Trophoblast cell (in vitro differentiated cells and primary cell): ENCODE data around the gene PRKCB.

Experiments
- DNase-seq, 2 donors: peaks; one replicate each; pipeline ENCODE4 v3.0.0-alpha.2; 2016
- H2AFZ ChIP-seq: 2 replicates; pipeline ENCODE4 v1.6.1; 2013; ENCODE audit warnings: low read length, moderate library complexity, mild to moderate bottlenecking; ENCODE audit not compliant: insufficient read depth, poor library complexity
- H2AK5ac ChIP-seq: 2 replicates; pipeline ENCODE4 v1.6.1; 2013; ENCODE audit warnings: mild to moderate bottlenecking, low read length
- H2BK120ac ChIP-seq: 2 replicates; pipeline ENCODE4 v1.6.1; 2013; ENCODE audit warnings: low read length, mild to moderate bottlenecking, moderate library complexity; ENCODE audit not compliant: insufficient read depth, poor library complexity
- H2BK12ac ChIP-seq: 2 replicates; pipeline ENCODE4 v1.6.1; 2013; ENCODE audit warnings: mild to moderate bottlenecking, low read length, moderate library complexity
- H2BK5ac ChIP-seq: 2 replicates; pipeline ENCODE4 v1.6.1; 2013; ENCODE audit warnings: low read length, low read depth, moderate library complexity, mild to moderate bottlenecking; ENCODE audit not compliant: poor library complexity
- H3K14ac ChIP-seq: 2 replicates; pipeline ENCODE4 v1.6.1; 2013; ENCODE audit warnings: mild to moderate bottlenecking, low read length
- H3K18ac ChIP-seq: 2 replicates; pipeline ENCODE4 v1.6.1; 2013; ENCODE audit warnings: mild to moderate bottlenecking, low read length
- H3K23ac ChIP-seq: 2 replicates; pipeline ENCODE4 v1.6.1; 2013; ENCODE audit warnings: low read length
- H3K27ac ChIP-seq: 2 replicates; pipeline ENCODE4 v1.5.1; 2013; ENCODE audit warnings: low read depth, mild to moderate bottlenecking, inconsistent platforms, low read length, moderate library complexity
- H3K27me3 ChIP-seq: 2 replicates; pipeline ENCODE4 v1.6.1; 2013; ENCODE audit warnings: inconsistent platforms, mild to moderate bottlenecking, low read length, moderate library complexity; ENCODE audit not compliant: insufficient read depth
- H3K36me3 ChIP-seq, 2 experiments: 1 replicate in 1 of 2; 2 replicates in 1 of 2; pipeline ENCODE4 v1.6.1; 2013; ENCODE audit warnings: low read length in 2 of 2, mild to moderate bottlenecking in 2 of 2, moderate library complexity in 1 of 2; ENCODE audit not compliant: insufficient read depth in 2 of 2, control insufficient read depth in 1 of 2
- H3K4ac ChIP-seq: 2 replicates; pipeline ENCODE4 v1.6.1; 2013; ENCODE audit warnings: low read depth, mild to moderate bottlenecking, low read length, moderate library complexity
- H3K4me1 ChIP-seq, 2 experiments: 1 replicate in 1 of 2; 2 replicates in 1 of 2; pipeline ENCODE4 v1.6.1; 2013; ENCODE audit warnings: low read length in 2 of 2, mild to moderate bottlenecking in 2 of 2, moderate library complexity in 1 of 2; ENCODE audit not compliant: insufficient read depth in 2 of 2, control insufficient read depth in 1 of 2
- H3K4me2 ChIP-seq: 2 replicates; pipeline ENCODE4 v1.6.1; 2013; ENCODE audit warnings: inconsistent platforms, mild to moderate bottlenecking, low read length, moderate library complexity
- H3K4me3 ChIP-seq: 2 replicates; pipeline ENCODE4 v1.5.1; 2013; ENCODE audit warnings: mild to moderate bottlenecking, low read depth, low read length, inconsistent platforms
- H3K79me1 ChIP-seq: one replicate; pipeline ENCODE4 v1.6.1; 2013; ENCODE audit warnings: low read length
- H3K79me2 ChIP-seq: 2 replicates; pipeline ENCODE4 v1.6.1; 2013; ENCODE audit warnings: low read length, mild to moderate bottlenecking; ENCODE audit not compliant: control insufficient read depth, insufficient read depth, poor library complexity
- H3K9ac ChIP-seq: 2 replicates; pipeline ENCODE4 v1.6.1; 2013; ENCODE audit warnings: mild to moderate bottlenecking, low read length
- H3K9me3 ChIP-seq: 2 replicates; pipeline ENCODE4 v1.6.1; 2013; ENCODE audit warnings: low read depth, mild to moderate bottlenecking, control low read depth, inconsistent platforms, low read length; ENCODE audit not compliant: insufficient read depth
- H4K12ac ChIP-seq: 2 replicates; pipeline ENCODE4 v1.6.1; 2013; ENCODE audit warnings: low read depth, mild to moderate bottlenecking, low read length, moderate library complexity
- H4K8ac ChIP-seq: 2 replicates; pipeline ENCODE4 v1.6.1; 2013; ENCODE audit warnings: low read depth, mild to moderate bottlenecking, low read length, moderate library complexity
- H4K91ac ChIP-seq: one replicate; pipeline ENCODE4 v1.6.1; 2013; ENCODE audit warnings: low read depth, mild to moderate bottlenecking, low read length, moderate library complexity
- WGBS: extraction: QIAGEN DNeasy Blood & Tissue Kit; methylation state at CpG from one replicate; pipeline ENCODE4 v1.1.7; 2013; ENCODE audit warnings: missing lambda C conversion rate; ENCODE audit not compliant: insufficient read length, insufficient coverage; ENCODE audit errors: extremely low coverage; 5-methylcytosine and 5-hydroxymethylcytosine counted together

PRKCB gene

GRCh38 chr16:24140730-24141129 is 304.9 kb downstream of the PRKCB start:
- Histone ChIP-seq H3K27me3 (no peaks in the 10 kb centered on the region), H4K8ac (no peak overlapping the region), H4K91ac (no peak overlapping the region), H3K27ac (no peak overlapping the region), H3K9ac (no peak overlapping the region), H3K79me2 (no peaks in the 10 kb centered on the region), H3K4ac (no peak overlapping the region), H3K36me3 (no peaks in the 10 kb centered on the region), H3K4me3 (no peak overlapping the region), H3K4me1 (peaks cover 2 to 5% of the 10 kb centered on the region in 2 experiments), H2AK5ac (no peak overlapping the region), H4K12ac (no peak overlapping the region), H3K14ac (no peak overlapping the region), H3K18ac (no peak overlapping the region), H2BK120ac (no peak overlapping the region), H3K4me2 (no peak overlapping the region), H3K9me3 (no peaks in the 10 kb centered on the region), H3K79me1 (no peaks in the 10 kb centered on the region), H2BK5ac (no peak overlapping the region), H3K23ac (no peak overlapping the region), H2AFZ (no peak overlapping the region), H2BK12ac (no peak overlapping the region)
- WGBS = no CpG with 5 or more reads among the region's 2 CpGs
- no peak for DNase-seq

- H3K4me1 ChIP-seq = peaks cover 2 to 5% of the 10 kb centered on the region in 2 experiments
- no peak overlapping the region for H3K18ac ChIP-seq
- H2AK5ac ChIP-seq = no peak overlapping the region
- H4K8ac ChIP-seq = no peak overlapping the region
- H3K79me1 ChIP-seq = no peaks in the 10 kb centered on the region
- no peaks in the 10 kb centered on the region for H3K79me2 ChIP-seq
- H2BK5ac ChIP-seq = no peak overlapping the region
- H4K12ac ChIP-seq = no peak overlapping the region
- H3K4me2 ChIP-seq = no peak overlapping the region
- no peak overlapping the region for H3K9ac ChIP-seq
- no peaks in the 10 kb centered on the region for H3K36me3 ChIP-seq
- H3K9me3 ChIP-seq = no peaks in the 10 kb centered on the region
- H2AFZ ChIP-seq = no peak overlapping the region
- H3K4me3 ChIP-seq = no peak overlapping the region
- no peak for DNase-seq
- no peak overlapping the region for H2BK120ac ChIP-seq
- no peak overlapping the region for H3K4ac ChIP-seq
- H3K27ac ChIP-seq = no peak overlapping the region
- WGBS = no CpG with 5 or more reads among the region's 5 CpGs
- H3K14ac ChIP-seq = no peak overlapping the region
- no peak overlapping the region for H4K91ac ChIP-seq
- no peak overlapping the region for H3K23ac ChIP-seq
- H3K27me3 ChIP-seq = no peaks in the 10 kb centered on the region
- H2BK12ac ChIP-seq = no peak overlapping the region
These were observed 305.7 kb downstream of the PRKCB start for GRCh38 chr16:24141466-24141865.

- Histone ChIP-seq H3K4ac (no peak overlapping the region), H3K4me2 (no peak overlapping the region), H2BK5ac (no peak overlapping the region), H2AK5ac (no peak overlapping the region), H3K9ac (no peak overlapping the region), H2BK12ac (no peak overlapping the region), H3K36me3 (no peaks in the 10 kb centered on the region), H3K18ac (no peak overlapping the region), H4K91ac (no peak overlapping the region), H3K14ac (no peak overlapping the region), H3K9me3 (no peaks in the 10 kb centered on the region), H4K8ac (no peak overlapping the region), H2BK120ac (no peak overlapping the region), H3K27ac (no peak overlapping the region), H3K79me2 (no peaks in the 10 kb centered on the region), H3K27me3 (no peaks in the 10 kb centered on the region), H2AFZ (no peak overlapping the region), H3K4me3 (no peak overlapping the region), H3K79me1 (no peaks in the 10 kb centered on the region), H3K4me1 (peaks cover 2 to 5% of the 10 kb centered on the region in 2 experiments), H4K12ac (no peak overlapping the region), H3K23ac (no peak overlapping the region)
- no peak for DNase-seq
- no CpG with 5 or more reads among the region's 2 CpGs for WGBS
These were observed 306.1 kb downstream of the PRKCB start for GRCh38 chr16:24141917-24142316.

- no peak overlapping the region for H3K23ac ChIP-seq
- no peak for DNase-seq
- no peaks in the 10 kb centered on the region for H3K79me2 ChIP-seq
- H2BK120ac ChIP-seq = no peak overlapping the region
- H2AK5ac ChIP-seq = peak overlapping the region; percentile 51
- no peak overlapping the region for H3K9ac ChIP-seq
- no peak overlapping the region for H3K4me2 ChIP-seq
- no peaks in the 10 kb centered on the region for H3K9me3 ChIP-seq
- no peaks in the 10 kb centered on the region for H3K4me1 ChIP-seq
- H3K14ac ChIP-seq = no peak overlapping the region
- H3K36me3 ChIP-seq = no peaks in the 10 kb centered on the region
- H4K12ac ChIP-seq = no peak overlapping the region
- no peak overlapping the region for H2AFZ ChIP-seq
- H3K27ac ChIP-seq = no peak overlapping the region
- no peaks in the 10 kb centered on the region for H3K79me1 ChIP-seq
- H2BK5ac ChIP-seq = no peak overlapping the region
- H4K8ac ChIP-seq = no peak overlapping the region
- H3K18ac ChIP-seq = no peak overlapping the region
- whole genome bisulfite sequencing = no CpG with 5 or more reads among the region's 3 CpGs
- no peak overlapping the region for H3K4me3 ChIP-seq
- no peaks in the 10 kb centered on the region for H3K27me3 ChIP-seq
- no peak overlapping the region for H3K4ac ChIP-seq
- no peak overlapping the region for H4K91ac ChIP-seq
- peak overlapping the region; percentile 36 for H2BK12ac ChIP-seq
These were observed 310.1 kb downstream of the PRKCB start for GRCh38 chr16:24145927-24146326.
